ENCODE results near the gene ACER2.

ACER2 gene

DNA sequence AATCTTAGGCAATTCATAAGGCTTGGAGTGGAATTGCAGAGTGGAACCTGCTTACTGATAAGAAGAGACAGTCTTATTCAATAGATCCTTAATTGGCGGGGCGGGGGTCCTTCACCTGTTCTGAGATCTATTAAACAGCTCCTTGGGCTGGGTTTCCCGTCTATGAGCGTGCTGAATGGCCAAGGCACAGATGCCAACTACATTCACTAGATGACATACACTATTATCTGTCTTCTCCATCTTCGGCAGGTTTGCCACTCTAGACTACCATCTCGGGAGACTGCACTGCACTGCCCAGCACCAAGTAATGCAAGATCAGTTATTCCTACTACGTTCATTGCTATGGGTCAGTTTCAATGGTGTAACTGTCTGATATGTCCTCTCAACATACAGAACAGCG, 81.5 kb downstream of the ACER2 start:
- DNase-seq = no peak

GRCh38 chr9:19490828-19491227, 82.0 kb downstream of the ACER2 start:
- DNase-seq = no peak

- DNase-seq = no peak
These were observed 84.0 kb downstream of the ACER2 start for GRCh38 chr9:19492775-19493173.

GRCh38 chr9:19493174-19493811, 84.5 kb downstream of the ACER2 start:
- peak; percentile 62 for DNase-seq

- DNase-seq = no peak
These were observed 85.1 kb downstream of the ACER2 start for GRCh38 chr9:19493876-19494275.

GRCh38 chr9:19495186-19496028, 86.6 kb downstream of the ACER2 start:
- no peak for DNase-seq

DNA sequence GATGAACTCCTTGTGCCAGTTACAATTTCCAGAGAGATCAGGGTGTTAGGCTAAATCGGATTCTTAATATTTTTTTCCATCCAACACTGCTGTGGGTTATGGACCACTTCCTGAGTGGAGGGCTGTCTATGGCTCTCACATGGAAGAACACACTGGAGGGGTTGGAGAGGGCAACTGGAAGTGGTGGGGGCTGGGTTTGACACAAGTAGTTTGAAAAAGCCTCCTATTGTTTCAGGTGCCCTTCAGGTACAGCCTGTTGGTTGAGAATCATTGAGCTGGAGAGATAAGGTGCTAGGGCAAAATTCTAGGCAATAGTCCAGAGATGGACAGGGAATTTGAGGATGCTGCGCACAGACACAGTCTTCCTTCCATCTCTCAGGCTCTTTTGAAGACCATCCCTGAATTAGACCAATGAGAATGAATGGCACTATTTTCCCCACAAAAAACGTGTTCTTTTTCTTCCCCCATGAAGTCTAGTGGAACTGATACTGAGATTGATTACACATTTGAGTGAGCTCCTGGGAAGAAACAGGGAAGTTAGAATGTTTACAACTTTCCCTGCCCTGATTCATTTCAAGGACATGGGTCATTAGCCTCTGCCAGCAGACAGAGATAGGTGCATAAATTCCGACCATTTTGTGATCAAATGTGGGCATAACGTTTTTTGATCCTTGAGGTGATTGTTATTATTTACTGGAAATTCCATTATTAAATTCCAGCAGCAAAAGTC, 87.7 kb downstream of the ACER2 start:
- DNase-seq = no peak

DNA sequence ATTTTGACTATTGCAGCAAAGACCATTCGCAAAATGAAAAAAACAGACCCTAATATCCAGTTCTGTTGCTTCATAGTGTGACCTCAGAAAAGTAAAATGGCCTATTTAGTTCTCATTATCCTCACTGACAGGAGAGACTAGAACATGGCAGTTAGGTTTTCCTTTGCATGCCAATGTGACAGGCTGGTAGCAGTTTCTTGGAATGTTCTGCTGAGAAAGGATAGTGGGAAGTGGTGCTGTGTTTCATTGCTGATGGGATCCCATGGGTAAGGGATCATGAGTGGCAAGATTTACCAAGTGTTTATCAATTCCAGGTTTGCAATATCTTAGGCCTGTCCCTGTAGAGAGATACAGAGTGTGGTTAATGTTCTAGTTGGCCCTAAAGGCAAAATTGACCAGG, 88.5 kb downstream of the ACER2 start:
- DNase-seq = no peak

- DNase-seq = no peak
These were observed 89.2 kb downstream of the ACER2 start for GRCh38 chr9:19498015-19498414.

All from activated CD8-positive, alpha-beta memory T cell treated with anti-CD3 and anti-CD28 coated beads, Interleukin-2, amount 50 U/mL, for 48 hours (primary cell).